Omental fat pad (tissue), 4 donors: ENCODE results near the gene ANKRD9. TPM values are rescaled to one million over a fixed set of nuclear protein-coding genes. Genes with fewer than 3 reads are reported as not detected.

Source experiments
- ATAC-seq: fragments of 150-250 bp; one replicate; pipeline ENCODE4 v1.9.1; 2016; ENCODE audit warnings: mild to moderate bottlenecking, moderate library complexity; ENCODE audit not compliant: low FRiP score
- DNase-seq: peaks from one replicate; pipeline ENCODE4 v3.0.0-alpha.2; 2019; ENCODE audit warnings: low spot score
- CTCF ChIP-seq, 3 donors: fragments of 450-650 bp; IDR thresholded peaks; one replicate each; pipeline ENCODE4 v1.5.1; 2016 to 2017; ENCODE audit warnings: antibody characterized with exemption in 3 of 3, mild to moderate bottlenecking in 3 of 3, moderate library complexity in 2 of 3
- total RNA-seq, 4 donors: library from RNA; depleted of rRNA; stranded (reverse); fragments of >200 nt; gene quantifications; one replicate each; pipeline ENCODE4 v1.1.0, GENCODE V29; 2016

Gene ANKRD9
- total RNA-seq, 4 donors from 2014 or later = 15.1 to 25.9 (median 23.9) TPM

GRCh38 chr14:102469261-102469660 lies 40.3 kb downstream of the ANKRD9 start:
- no peak for TF ChIP-seq CTCF (IDR thresholded peaks at IDR 0.05)
- no peak for DNase-seq
- no peak for ATAC-seq

- no peak for TF ChIP-seq CTCF (IDR thresholded peaks at IDR 0.05)
- ATAC-seq = no peak
- DNase-seq = no peak
Observed at GRCh38 chr14:102464846-102465341, 44.7 kb downstream of the ANKRD9 start.

DNA sequence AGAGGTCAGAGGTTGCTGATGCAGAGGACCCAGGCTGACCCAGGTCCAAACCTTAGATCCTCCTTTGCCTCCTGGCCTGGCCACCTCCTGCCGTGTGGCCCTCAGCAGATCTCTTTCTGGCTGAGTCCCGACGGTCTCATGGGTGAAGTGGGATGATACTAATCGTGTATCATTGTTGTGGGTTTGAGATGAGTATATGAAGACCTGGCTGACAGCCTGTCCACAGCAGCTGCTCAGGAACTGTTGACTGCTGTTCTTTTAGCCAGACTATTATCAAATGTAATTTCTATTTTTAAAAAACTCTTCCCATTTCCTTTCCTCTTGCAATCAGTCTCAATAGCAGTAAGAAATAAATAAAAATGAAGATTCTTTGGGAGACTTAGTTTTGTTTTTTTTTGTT lies 45.6 kb downstream of the ANKRD9 start:
- TF ChIP-seq CTCF (IDR thresholded peaks at IDR 0.05) = no peak
- ATAC-seq (no peak), DNase-seq (no peak)

GRCh38 chr14:102462391-102462790 lies 47.2 kb downstream of the ANKRD9 start:
- no peak for TF ChIP-seq CTCF (IDR thresholded peaks at IDR 0.05)
- ATAC-seq (no peak), DNase-seq (no peak)

GRCh38 chr14:102461490-102462338 lies 47.9 kb downstream of the ANKRD9 start:
- TF ChIP-seq CTCF (IDR thresholded peaks at IDR 0.05) = no peak
- DNase-seq = no peak
- ATAC-seq = no peak

- no peak for ATAC-seq
- no peak for DNase-seq
- no peak for TF ChIP-seq CTCF (IDR thresholded peaks at IDR 0.05)
Observed at GRCh38 chr14:102457509-102457908, 52.1 kb downstream of the ANKRD9 start.

DNA sequence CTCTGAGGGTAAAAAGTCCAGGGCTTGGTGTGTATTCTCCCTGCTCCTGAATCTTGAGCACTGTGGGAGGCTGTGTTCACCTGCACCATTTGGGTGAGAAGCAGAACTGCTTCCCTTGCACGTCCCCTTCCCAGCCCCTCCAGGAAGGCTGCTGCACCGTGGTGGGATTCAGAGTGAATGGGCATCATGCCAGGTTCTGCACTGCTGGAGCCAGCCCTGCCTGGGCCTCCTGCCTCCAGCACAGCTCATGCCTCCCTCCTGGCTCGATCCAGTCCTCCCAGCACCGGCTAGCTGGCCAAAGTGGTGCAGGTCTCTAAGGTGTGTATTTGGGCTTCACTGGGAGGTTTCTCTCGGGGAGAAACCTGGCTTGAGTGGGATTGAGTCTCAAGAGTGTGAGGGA lies 54.9 kb downstream of the ANKRD9 start:
- no peak for ATAC-seq
- DNase-seq = no peak

More for the DNA sequence above, 54.9 kb downstream of the ANKRD9 start:
- TF ChIP-seq CTCF (IDR thresholded peaks at IDR 0.05) = no peak
